Tibial nerve (tissue), 3 donors: ENCODE data around the gene OR52B6.

Experiments used
- EP300 ChIP-seq, 2 donors: sonication (generic); formaldehyde crosslinking; IDR thresholded peaks; one replicate each; pipeline ENCODE4 v1.6.1; 2017; ENCODE audit warnings: antibody characterized with exemption in 2 of 2, mild to moderate bottlenecking in 1 of 2
- POLR2A ChIP-seq, 2 donors: fragments of 450-650 bp; IDR thresholded peaks; one replicate each; pipeline ENCODE4 v1.6.1; 2017; ENCODE audit warnings: antibody characterized with exemption in 2 of 2, mild to moderate bottlenecking in 2 of 2, moderate library complexity in 2 of 2

DNA sequence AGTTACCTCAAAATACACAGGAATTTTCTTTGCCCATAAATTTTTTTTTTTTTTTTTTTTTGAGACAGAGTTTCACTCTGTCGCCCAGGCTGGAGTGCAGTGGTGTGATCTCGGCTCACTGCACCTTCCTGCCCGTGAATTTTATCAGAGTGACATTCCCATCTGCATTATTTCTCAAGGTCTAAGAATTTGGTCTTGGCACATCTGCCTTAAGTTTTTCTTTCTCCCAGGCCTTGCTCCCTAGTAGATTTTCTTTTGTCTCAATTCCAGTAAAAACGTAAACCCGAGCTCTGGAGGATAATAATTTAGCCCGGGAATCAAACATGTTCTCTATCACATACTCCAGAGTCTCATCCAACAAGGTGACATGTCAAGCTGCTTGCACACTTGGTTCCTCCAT, 28.1 kb downstream of the OR52B6 start:
- TF ChIP-seq EP300 (IDR thresholded peaks at IDR 0.05) = no peak
- no peak for TF ChIP-seq POLR2A (IDR thresholded peaks at IDR 0.05)
